K562 (cell line): ENCODE data around the gene ERC2. TPM values are rescaled to one million over a fixed set of nuclear protein-coding genes. Genes with fewer than 3 reads are reported as not detected.

ENCODE experiments used
- C11orf30 ChIP-seq: fragments of 450-650 bp; IDR thresholded peaks from 2 replicates; pipeline ENCODE4 v1.6.1; 2016; ENCODE audit warnings: low read depth, mild to moderate bottlenecking
- TOE1 ChIP-seq, 2 experiments: fragments of 450-650 bp in 1 of 2; sonication (generic) in 1 of 2; formaldehyde crosslinking in 1 of 2; IDR thresholded peaks; 2 replicates each; pipeline versions ENCODE4 v1.7.1 to v1.8.0; 2016 to 2022; ENCODE audit warnings: borderline replicate concordance in 2 of 2, mild to moderate bottlenecking in 2 of 2, antibody characterized with exemption in 1 of 2, inconsistent platforms in 1 of 2, low read depth in 1 of 2, missing genetic modification reagents in 1 of 2, moderate library complexity in 1 of 2
- ZNF431 ChIP-seq: sonication (generic); formaldehyde crosslinking; IDR thresholded peaks from 2 replicates; pipeline ENCODE4 v1.8.0; 2022; ENCODE audit warnings: mild to moderate bottlenecking, missing genetic modification reagents
- ZNF668 ChIP-seq: fragments of 250-450 bp; sonication (Bioruptor Pico); IDR thresholded peaks from 2 replicates; pipeline ENCODE4 v1.8.0; 2022; ENCODE audit warnings: mild to moderate bottlenecking, inconsistent platforms
- ZNF696 ChIP-seq: fragments of 250-450 bp; sonication (Bioruptor Pico); conservative IDR thresholded peaks from 2 replicates; pipeline ENCODE4 v1.4.0; 2020; ENCODE audit warnings: mild to moderate bottlenecking, moderate library complexity
- polyA plus RNA-seq, 8 experiments: library from polyadenylated mRNA; depleted of rRNA in 4 of 8; stranded (reverse) in 5 of 8; unstranded in 3 of 8; fragments of >200 nt; fragmentation: Nextera tagmentation in 2 of 8; fragmentation: Illumina TruSeq in 1 of 8; extraction: Ambion mirVana in 2 of 8; extraction: Trizol in 1 of 8; gene quantifications; 2 replicates each; pipeline versions ENCODE4 v1.2.1 to v1.2.3, GENCODE V29; 2011 to 2014; ENCODE audit warnings: inconsistent platforms in 1 of 8, missing spikeins in 1 of 8
- total RNA-seq, 7 experiments: library from RNA; depleted of rRNA in 6 of 7; stranded (reverse); fragments of >200 nt in 6 of 7; fragmentation: Illumina TruSeq in 2 of 7; extraction: Trizol in 2 of 7; gene quantifications; 2 replicates each; pipeline versions ENCODE4 v1.2.1 to v1.2.3, GENCODE V29; 2011 to 2021; ENCODE audit warnings: low replicate concordance in 1 of 7
- TF ChIP-seq, protein P1 (sequence below): fragments of 450-650 bp; IDR thresholded peaks from 2 replicates; pipeline ENCODE4 v1.6.1; 2016; ENCODE audit warnings: low read depth
- TF ChIP-seq, protein P2 (sequence below): sonication (generic); formaldehyde crosslinking; IDR thresholded peaks from 2 replicates; pipeline ENCODE4 v1.8.0; 2022; ENCODE audit warnings: mild to moderate bottlenecking, missing genetic modification reagents

The ERC2 gene
- total and polyA plus RNA-seq, 9 of the 15 experiments (the other 6 are each of a cell fraction or from before 2014, with no cell fraction given) = 0.04 to 0.18 (median 0.07) TPM; not detected in 2

DNA sequence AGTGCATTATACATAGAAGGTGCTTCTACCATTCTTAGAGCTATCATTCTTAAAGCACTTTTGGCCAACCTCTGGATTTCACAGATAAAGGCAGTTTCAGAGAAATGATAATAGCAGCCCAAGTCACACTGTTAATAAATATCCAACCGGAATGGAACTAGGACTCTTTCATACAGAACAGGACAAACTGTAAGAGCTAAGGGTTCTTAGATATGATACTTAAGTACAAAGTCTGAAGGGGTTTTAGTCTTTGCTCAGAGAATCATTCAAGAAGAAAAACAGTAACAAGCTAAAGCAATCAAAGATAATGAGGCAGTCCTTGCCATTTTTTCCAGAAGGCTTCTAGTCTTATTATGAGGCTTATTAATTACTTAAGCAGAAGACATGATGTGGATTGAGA is 239.0 kb downstream of the ERC2 start (continued):
- TF ChIP-seq, protein P1, sequence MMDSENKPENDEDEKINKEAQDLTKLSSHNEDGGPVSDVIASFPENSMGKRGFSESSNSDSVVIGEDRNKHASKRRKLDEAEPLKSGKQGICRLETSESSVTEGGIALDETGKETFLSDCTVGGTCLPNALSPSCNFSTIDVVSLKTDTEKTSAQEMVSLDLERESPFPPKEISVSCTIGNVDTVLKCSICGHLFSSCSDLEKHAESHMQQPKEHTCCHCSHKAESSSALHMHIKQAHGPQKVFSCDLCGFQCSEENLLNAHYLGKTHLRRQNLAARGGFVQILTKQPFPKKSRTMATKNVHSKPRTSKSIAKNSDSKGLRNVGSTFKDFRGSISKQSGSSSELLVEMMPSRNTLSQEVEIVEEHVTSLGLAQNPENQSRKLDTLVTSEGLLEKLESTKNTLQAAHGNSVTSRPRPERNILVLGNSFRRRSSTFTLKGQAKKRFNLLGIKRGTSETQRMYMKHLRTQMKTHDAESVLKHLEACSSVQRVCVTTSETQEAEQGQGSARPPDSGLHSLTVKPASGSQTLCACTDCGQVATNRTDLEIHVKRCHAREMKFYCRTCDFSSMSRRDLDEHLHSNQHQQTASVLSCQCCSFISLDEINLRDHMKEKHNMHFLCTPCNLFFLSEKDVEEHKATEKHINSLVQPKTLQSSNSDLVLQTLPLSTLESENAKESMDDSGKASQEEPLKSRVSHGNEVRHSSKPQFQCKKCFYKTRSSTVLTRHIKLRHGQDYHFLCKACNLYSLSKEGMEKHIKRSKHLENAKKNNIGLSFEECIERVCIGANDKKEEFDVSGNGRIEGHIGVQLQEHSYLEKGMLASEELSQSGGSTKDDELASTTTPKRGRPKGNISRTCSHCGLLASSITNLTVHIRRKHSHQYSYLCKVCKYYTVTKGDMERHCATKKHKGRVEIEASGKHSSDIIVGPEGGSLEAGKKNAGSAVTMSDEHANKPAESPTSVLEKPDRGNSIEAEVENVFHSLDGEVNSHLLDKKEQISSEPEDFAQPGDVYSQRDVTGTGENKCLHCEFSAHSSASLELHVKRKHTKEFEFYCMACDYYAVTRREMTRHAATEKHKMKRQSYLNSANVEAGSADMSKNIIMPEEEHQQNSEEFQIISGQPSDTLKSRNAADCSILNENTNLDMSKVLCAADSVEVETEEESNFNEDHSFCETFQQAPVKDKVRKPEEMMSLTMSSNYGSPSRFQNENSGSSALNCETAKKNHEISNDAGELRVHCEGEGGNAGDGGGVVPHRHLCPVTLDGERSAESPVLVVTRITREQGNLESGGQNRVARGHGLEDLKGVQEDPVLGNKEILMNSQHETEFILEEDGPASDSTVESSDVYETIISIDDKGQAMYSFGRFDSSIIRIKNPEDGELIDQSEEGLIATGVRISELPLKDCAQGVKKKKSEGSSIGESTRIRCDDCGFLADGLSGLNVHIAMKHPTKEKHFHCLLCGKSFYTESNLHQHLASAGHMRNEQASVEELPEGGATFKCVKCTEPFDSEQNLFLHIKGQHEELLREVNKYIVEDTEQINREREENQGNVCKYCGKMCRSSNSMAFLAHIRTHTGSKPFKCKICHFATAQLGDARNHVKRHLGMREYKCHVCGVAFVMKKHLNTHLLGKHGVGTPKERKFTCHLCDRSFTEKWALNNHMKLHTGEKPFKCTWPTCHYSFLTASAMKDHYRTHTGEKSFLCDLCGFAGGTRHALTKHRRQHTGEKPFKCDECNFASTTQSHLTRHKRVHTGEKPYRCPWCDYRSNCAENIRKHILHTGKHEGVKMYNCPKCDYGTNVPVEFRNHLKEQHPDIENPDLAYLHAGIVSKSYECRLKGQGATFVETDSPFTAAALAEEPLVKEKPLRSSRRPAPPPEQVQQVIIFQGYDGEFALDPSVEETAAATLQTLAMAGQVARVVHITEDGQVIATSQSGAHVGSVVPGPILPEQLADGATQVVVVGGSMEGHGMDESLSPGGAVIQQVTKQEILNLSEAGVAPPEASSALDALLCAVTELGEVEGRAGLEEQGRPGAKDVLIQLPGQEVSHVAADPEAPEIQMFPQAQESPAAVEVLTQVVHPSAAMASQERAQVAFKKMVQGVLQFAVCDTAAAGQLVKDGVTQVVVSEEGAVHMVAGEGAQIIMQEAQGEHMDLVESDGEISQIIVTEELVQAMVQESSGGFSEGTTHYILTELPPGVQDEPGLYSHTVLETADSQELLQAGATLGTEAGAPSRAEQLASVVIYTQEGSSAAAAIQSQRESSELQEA = no peak
- no peak for TF ChIP-seq TOE1 (IDR thresholded peaks at IDR 0.05; ENCODE audit: borderline replicate concordance)
- TF ChIP-seq TOE1 (CRISPR knock-in tag; IDR thresholded peaks at IDR 0.05; ENCODE audit: borderline replicate concordance, low read depth) = no peak
- no peak for TF ChIP-seq ZNF696 (CRISPR knock-in tag)
- TF ChIP-seq, protein P2, sequence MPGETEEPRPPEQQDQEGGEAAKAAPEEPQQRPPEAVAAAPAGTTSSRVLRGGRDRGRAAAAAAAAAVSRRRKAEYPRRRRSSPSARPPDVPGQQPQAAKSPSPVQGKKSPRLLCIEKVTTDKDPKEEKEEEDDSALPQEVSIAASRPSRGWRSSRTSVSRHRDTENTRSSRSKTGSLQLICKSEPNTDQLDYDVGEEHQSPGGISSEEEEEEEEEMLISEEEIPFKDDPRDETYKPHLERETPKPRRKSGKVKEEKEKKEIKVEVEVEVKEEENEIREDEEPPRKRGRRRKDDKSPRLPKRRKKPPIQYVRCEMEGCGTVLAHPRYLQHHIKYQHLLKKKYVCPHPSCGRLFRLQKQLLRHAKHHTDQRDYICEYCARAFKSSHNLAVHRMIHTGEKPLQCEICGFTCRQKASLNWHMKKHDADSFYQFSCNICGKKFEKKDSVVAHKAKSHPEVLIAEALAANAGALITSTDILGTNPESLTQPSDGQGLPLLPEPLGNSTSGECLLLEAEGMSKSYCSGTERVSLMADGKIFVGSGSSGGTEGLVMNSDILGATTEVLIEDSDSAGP (CRISPR knock-in tag) = no peak
- no peak for TF ChIP-seq C11orf30
- no peak for TF ChIP-seq ZNF668 (CRISPR knock-in tag)
- TF ChIP-seq ZNF431 (CRISPR knock-in tag) = no peak
